Stimulated activated CD4-positive, alpha-beta T cell treated with anti-CD3 and anti-CD28 coated beads, TNF-alpha, amount 100 ng/mL, for 24 hours (primary cell): Measurements from ENCODE around the gene GLT1D1.
"Not testable (repeated sequence)": the region's sequence is repeated elsewhere in the genome, so short reads cannot be mapped to it uniquely, and the experiment has no call there.

Experiments used
- DNase-seq, 3 experiments: peaks; one replicate each; pipeline ENCODE4 v3.0.0-alpha.2; 2020; ENCODE audit warnings: low read depth in 3 of 3

The GLT1D1 gene

DNA sequence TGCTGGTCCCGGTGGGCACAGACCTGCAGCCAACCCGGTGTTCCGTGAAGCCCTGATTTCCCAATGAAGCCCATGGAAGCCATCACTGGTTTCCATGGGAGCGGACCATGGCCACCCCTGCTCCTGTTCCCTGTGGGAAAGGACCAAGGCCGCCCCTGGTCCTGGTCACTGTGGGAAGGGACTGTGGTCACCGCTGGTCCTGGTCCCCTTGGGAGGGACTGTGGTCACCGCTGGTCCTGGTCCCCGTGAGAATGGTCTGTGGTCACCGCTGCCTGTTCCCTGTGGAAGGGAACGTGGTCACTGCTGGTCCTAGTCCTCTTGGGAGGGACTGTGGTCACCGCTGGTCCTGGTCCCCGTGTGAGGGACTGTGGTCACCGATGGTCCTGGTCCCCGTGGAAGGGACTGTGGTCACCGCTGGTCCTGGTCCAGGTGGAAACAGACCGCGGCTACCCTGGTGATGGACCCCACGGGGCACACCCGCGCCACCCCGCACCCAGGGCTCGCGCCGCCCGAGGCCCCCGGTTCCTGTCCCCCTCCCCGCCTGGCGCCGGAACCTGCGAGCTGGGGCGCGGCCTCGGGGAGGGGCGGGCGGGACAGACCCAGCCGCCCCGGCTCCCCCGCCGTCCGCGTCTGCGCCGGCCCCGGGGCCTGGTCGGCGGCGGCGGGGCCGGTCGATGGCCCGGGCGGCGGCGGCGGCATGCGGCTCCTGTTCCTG is at the start of gene GLT1D1:
Gene GLT1D1, plus strand, starts transcription at position 594 of the 715 bp plus-strand sequence. Its CDS starts 104 bp downstream, at position 698.
- no peak for DNase-seq

- no peak for DNase-seq
Observed at GRCh38 chr12:128803788-128804187, 49.5 kb upstream of the GLT1D1 start.

- DNase-seq: no peak
Observed at GRCh38 chr12:128804762-128805161, 48.5 kb upstream of the GLT1D1 start.

DNA sequence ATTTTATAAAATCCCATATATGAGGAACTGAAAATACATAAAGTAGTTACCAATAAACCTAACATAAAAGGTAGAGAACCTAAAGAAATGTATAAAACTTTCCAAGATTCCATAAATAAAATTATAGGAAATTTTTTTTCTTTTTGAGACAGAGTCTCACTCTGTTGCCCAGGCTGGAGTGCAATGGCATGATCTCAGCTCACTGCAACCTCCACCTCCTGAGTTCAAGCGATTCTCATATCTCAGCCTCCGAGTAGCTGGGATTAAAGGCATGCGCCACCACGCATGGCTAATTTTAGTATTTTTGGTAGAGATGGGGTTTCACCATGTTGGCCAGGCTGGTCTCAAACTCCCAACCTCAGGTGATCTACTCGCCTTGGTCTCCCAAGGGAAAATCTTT is 47.9 kb upstream of the GLT1D1 start:
- not testable (repeated sequence) for DNase-seq

GRCh38 chr12:128806573-128806972 is 46.7 kb upstream of the GLT1D1 start:
- no peak for DNase-seq

GRCh38 chr12:128807161-128807724 is 46.0 kb upstream of the GLT1D1 start:
- DNase-seq: no peak

DNA sequence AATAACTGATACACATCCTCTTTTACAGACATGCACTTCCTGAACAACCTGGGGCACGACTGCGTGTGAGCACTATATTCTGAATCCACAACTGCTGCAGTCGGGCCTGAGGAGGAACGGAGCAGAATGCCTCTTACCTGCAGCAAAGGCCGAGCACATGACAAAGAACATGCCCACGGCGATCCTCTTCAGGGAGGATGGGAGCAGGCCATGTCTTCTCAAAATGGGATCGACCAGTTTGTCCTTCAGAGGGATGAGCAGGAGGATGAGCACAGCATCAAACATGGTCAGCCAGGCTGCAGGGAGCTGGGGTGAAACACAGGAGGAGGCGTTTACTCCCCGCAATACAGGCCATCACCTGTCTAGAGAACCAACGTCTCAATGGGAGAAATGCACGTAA is 44.6 kb upstream of the GLT1D1 start:
- no peak for DNase-seq

DNA sequence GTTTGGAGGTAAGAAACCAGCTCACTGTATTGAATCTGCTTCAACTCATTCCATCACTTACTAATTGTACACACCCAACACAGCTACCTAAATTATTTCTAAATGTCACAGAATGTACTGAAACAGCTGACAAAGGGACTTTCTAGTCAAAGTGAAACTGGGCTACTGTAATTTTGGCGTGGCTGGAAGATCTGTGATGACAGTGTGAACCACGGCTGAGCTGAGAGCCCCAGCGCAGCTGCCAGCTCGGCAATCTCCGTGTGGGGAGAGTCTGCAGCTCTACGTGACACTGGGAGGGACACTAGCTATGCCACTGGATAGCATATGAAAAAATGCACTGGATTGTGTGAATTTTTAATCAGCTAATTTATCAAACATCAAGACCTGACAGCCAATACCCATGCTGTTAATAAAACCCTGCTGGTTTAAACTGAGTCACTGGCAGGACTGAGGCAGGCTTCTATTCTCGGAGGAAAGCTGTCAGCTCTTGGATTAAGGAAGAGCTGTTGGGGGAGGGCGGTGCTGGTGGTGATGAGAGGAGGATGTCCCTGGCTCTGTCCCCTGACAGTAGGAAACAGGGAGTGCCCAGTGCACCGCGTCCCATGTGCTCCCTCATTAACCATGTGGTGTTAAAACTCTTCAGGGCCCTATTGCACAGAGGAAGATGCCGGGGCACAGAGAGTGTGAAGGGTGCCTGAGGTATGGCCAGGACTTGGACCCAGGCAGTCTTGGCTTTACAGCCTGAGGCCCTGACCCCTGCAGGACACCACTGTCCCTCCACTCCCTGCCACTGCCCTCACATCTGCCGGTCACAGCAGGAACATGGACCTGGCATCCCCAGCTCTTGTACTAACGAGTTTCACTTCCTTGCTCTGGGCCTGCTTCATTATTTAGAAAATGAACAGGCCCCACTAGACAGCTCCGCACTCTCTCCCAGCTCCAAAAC is 42.8 kb upstream of the GLT1D1 start:
- no peak for DNase-seq

DNA sequence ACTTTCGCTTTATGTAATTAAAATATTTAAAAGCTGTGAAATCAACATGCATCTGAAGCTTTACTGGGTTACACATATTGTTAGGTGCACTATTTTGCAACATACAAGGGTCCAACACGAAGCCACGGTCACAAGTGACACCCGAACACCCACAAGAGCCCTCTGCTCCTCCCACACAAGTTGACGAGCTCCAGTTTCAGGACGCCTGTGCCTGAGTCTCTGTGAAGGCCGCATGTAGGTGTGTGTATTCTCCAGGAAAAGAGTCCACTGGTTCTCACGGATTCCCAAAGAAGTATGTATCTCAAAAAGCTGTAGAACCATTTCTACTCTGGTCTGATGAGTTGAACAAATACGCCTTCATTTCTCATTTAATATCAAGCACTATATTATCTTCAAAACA is 41.5 kb upstream of the GLT1D1 start:
- DNase-seq: no peak

DNA sequence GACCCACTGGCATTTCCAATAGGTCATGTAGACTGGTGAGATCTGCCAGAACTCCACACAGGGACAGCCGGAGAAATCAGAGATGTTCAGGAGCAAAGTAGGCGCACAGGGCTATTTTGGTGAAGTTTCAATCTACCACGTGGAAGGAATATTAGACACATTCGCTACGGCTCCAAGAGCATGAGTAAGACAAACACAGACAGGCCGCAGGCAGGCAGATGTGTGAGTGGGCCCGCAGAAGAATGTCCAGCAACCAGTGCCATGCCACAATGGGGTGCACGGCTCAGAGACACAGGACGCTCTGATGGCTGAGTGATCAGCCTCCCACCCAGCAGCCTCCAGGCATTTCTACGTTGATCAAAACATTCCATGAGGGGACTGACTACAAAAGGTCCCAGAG is 39.9 kb upstream of the GLT1D1 start:
- no peak for DNase-seq

DNA sequence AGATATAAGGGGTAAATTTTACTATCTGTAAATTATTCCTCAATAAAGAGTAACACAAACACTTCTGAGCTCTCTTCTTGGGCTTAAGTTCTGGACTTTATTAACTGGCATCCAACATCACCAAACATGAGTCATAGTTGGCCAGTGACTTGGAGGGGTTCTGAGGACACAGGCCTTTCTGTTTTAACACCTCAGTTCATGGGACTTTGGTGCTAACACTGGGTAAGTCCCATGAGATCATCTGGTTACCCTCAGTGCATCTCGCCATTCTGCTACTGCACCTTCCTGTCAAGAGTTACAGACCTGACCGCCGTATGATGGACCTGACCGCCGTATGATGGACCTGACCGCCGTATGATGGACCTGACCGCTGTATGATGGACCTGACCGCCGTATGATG is 39.4 kb upstream of the GLT1D1 start:
- DNase-seq: no peak

- DNase-seq: no peak
Observed at GRCh38 chr12:128814411-128815261, 38.6 kb upstream of the GLT1D1 start.

- no peak for DNase-seq
Observed at GRCh38 chr12:128815779-128816642, 37.3 kb upstream of the GLT1D1 start.

- DNase-seq: no peak
Observed at GRCh38 chr12:128816643-128816920, 36.7 kb upstream of the GLT1D1 start.

GRCh38 chr12:128817111-128818015 is 35.9 kb upstream of the GLT1D1 start:
- DNase-seq: no peak

DNA sequence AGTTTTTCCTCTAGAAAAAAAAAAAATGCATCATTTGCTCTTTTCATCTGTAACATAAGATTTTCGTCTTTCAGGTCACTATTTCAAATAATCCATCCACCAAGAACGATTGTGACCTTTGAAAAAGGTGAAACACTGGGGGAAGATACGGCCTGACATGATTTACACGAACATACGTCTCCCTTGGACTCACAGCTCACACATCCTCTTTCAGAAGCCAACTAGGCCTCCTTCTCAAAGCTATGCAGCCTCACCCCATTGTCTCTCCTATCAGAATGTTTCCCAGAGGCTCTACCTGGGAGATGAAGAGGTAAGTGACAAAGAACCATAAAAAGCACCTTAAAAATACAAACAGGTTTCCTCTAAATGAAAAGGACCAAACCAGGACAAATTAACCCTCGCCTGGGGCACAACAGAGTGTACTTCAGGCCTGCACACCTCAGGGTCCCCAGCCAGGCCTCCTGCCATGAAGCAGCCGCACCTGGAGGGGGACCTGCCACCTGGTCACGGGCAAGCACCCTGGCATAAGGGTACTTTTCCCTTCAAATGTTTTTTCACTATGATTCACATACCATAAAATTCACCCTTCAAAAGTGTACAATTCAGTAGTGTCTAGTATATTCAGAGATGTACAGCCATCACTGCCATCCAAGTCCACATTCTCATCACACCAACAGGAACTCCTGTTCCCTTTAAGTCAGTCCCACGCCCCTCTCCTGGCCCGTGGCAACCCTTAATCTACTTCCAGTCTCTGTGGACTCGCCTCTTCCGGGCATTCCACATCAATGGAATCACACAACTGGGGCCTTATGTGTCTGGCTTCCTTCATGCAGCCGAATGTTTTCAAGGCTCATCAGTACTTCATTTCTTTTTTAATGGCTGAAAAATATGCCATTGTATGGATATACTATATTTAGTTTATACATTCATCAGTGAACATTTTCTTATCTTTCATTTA is 34.9 kb upstream of the GLT1D1 start:
- no peak for DNase-seq

GRCh38 chr12:128819293-128820144 is 33.8 kb upstream of the GLT1D1 start:
- DNase-seq: no peak

DNA sequence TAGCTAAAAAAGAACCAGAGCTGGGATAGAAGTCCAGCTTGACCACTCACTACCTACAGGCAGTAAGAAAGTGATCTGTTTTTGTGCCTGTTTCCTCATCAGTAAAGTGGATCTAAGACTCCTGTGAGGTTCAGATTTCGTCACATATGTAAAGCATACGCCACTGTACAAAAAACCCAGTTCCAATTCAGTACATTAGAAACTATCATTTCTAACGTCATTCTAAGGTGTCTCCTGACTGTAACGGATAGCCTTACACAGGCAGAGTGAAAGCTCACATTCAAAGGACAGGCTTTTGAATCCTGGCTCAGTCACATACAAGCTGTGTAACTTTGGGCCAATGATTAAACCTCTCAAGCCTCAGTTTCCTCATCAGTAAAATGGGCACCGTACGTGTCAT is 33.0 kb upstream of the GLT1D1 start:
- no peak for DNase-seq
